KMS-11 (cell line): ENCODE data around the gene ONECUT2.

Experiments used
- H2AFZ ChIP-seq: fragments of 200-600 bp; sonication (generic); 2 replicates; pipeline ENCODE4 v1.6.1; 2016; ENCODE audit warnings: antibody characterized with exemption, mixed run types, low read depth
- H3K27ac ChIP-seq: fragments of 200-600 bp; sonication (generic); 2 replicates; pipeline ENCODE4 v1.6.1; 2016; ENCODE audit warnings: mild to moderate bottlenecking, mixed run types
- H3K27me3 ChIP-seq: fragments of 200-600 bp; sonication (generic); 2 replicates; pipeline ENCODE4 v1.6.1; 2017; ENCODE audit warnings: mild to moderate bottlenecking, low read depth, mixed run types, moderate library complexity; ENCODE audit not compliant: insufficient read depth
- H3K36me3 ChIP-seq: fragments of 200-600 bp; sonication (generic); 2 replicates; pipeline ENCODE4 v1.6.1; 2017; ENCODE audit warnings: mild to moderate bottlenecking, mixed run types; ENCODE audit not compliant: insufficient read depth
- H3K4me1 ChIP-seq: fragments of 200-600 bp; sonication (generic); 2 replicates; pipeline ENCODE4 v1.6.1; 2016; ENCODE audit warnings: mild to moderate bottlenecking, low read depth, mixed run types; ENCODE audit not compliant: poor library complexity, severe bottlenecking
- H3K4me2 ChIP-seq: fragments of 200-600 bp; sonication (generic); 2 replicates; pipeline ENCODE4 v1.7.0; 2016; ENCODE audit warnings: mild to moderate bottlenecking, mixed run types
- H3K4me3 ChIP-seq: fragments of 200-600 bp; sonication (generic); IDR thresholded peaks from 2 replicates; pipeline ENCODE4 v1.6.1; 2017; ENCODE audit warnings: low read depth, low read length, mixed read lengths; ENCODE audit not compliant: insufficient read depth
- H3K79me2 ChIP-seq: fragments of 200-600 bp; sonication (generic); 2 replicates; pipeline ENCODE4 v1.6.1; 2016; ENCODE audit warnings: low read depth, mixed run types; ENCODE audit not compliant: insufficient read depth
- H3K9ac ChIP-seq: fragments of 200-600 bp; sonication (generic); 2 replicates; pipeline ENCODE4 v1.6.1; 2016; ENCODE audit warnings: mild to moderate bottlenecking, mixed run types
- H4K20me1 ChIP-seq: fragments of 200-600 bp; sonication (generic); 2 replicates; pipeline ENCODE4 v1.6.1; 2016; ENCODE audit warnings: mild to moderate bottlenecking, mixed run types; ENCODE audit not compliant: insufficient read depth
- CTCF ChIP-seq: fragments of 200-600 bp; sonication (generic); conservative IDR thresholded peaks from 2 replicates; pipeline ENCODE4 v1.6.1; 2017; ENCODE audit warnings: low read depth, mild to moderate bottlenecking, antibody characterized with exemption, low read length, moderate library complexity, mixed read lengths

ONECUT2 gene

GRCh38 chr18:57527556-57528229 lies 92.5 kb downstream of the ONECUT2 start:
- H4K20me1 ChIP-seq = no peaks in the 10 kb centered on the region
- H3K9ac ChIP-seq = no peak overlapping the region
- H3K4me1 ChIP-seq = no peaks in the 10 kb centered on the region
- H2AFZ ChIP-seq = no peak overlapping the region
- H3K27me3 ChIP-seq = no peaks in the 10 kb centered on the region
- H3K27ac ChIP-seq = no peak overlapping the region
- no peaks in the 10 kb centered on the region for H3K79me2 ChIP-seq
- no peaks in the 10 kb centered on the region for H3K36me3 ChIP-seq
- no peak overlapping the region for H3K4me3 ChIP-seq
- TF ChIP-seq CTCF = no peak
- H3K4me2 ChIP-seq = no peak overlapping the region

GRCh38 chr18:57529151-57529550 lies 94.0 kb downstream of the ONECUT2 start:
- H2AFZ ChIP-seq = no peak overlapping the region
- TF ChIP-seq CTCF = no peak
- H3K27me3 ChIP-seq = no peaks in the 10 kb centered on the region
- H3K79me2 ChIP-seq = no peaks in the 10 kb centered on the region
- no peak overlapping the region for H3K9ac ChIP-seq
- H3K4me3 ChIP-seq = no peak overlapping the region
- H3K4me2 ChIP-seq = no peak overlapping the region
- H3K4me1 ChIP-seq = no peaks in the 10 kb centered on the region
- H4K20me1 ChIP-seq = no peaks in the 10 kb centered on the region
- no peaks in the 10 kb centered on the region for H3K36me3 ChIP-seq
- no peak overlapping the region for H3K27ac ChIP-seq

- H3K9ac ChIP-seq = no peak overlapping the region
- TF ChIP-seq CTCF = no peak
- H3K4me3 ChIP-seq = no peak overlapping the region
- H2AFZ ChIP-seq = no peak overlapping the region
- H3K4me1 ChIP-seq = no peaks in the 10 kb centered on the region
- no peaks in the 10 kb centered on the region for H3K27me3 ChIP-seq
- no peaks in the 10 kb centered on the region for H3K79me2 ChIP-seq
- H3K36me3 ChIP-seq = no peaks in the 10 kb centered on the region
- H3K27ac ChIP-seq = no peak overlapping the region
- no peaks in the 10 kb centered on the region for H4K20me1 ChIP-seq
- no peak overlapping the region for H3K4me2 ChIP-seq
Observed at GRCh38 chr18:57533006-57533867, 98.1 kb downstream of the ONECUT2 start.

GRCh38 chr18:57533868-57534510 lies 98.8 kb downstream of the ONECUT2 start:
- no peaks in the 10 kb centered on the region for H4K20me1 ChIP-seq
- H3K4me2 ChIP-seq = no peak overlapping the region
- no peaks in the 10 kb centered on the region for H3K79me2 ChIP-seq
- no peaks in the 10 kb centered on the region for H3K27me3 ChIP-seq
- no peak for TF ChIP-seq CTCF
- H3K4me1 ChIP-seq = no peaks in the 10 kb centered on the region
- H3K36me3 ChIP-seq = no peaks in the 10 kb centered on the region
- H2AFZ ChIP-seq = no peak overlapping the region
- H3K9ac ChIP-seq = no peak overlapping the region
- no peak overlapping the region for H3K27ac ChIP-seq
- H3K4me3 ChIP-seq = no peak overlapping the region
